HuH-7 (cell line): Measurements from ENCODE around the gene REPIN1.
"Not testable (repeated sequence)": the region's sequence is repeated elsewhere in the genome, so short reads cannot be mapped to it uniquely, and the experiment has no call there.

Experiments used
- DNase-seq: peaks from one replicate; pipeline ENCODE4 v3.0.0; 2011; ENCODE audit warnings: low spot score

Gene REPIN1

GRCh38 chr7:150376560-150376959 lies 7.9 kb downstream of the REPIN1 start:
- DNase-seq, result no peak

DNA sequence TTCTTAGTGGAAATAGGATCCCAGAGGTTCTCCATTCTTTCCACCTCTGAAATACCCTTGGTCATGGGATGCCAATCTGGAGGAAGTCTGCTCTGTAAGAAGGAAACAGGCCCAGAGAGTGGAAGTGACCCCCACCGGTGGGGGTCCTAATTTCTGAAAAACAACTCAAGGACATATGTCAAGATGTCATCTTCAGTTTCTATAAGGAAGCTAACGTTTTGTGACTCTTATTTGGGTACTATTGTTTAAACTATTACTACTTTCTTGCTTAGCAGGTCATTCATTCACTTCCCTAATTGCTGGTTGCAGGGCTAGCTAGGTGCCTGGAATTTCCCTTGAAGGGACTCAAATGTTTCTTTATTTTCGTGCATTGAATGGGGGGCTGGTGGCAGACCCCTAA lies 8.6 kb downstream of the REPIN1 start:
- no peak for DNase-seq

DNA sequence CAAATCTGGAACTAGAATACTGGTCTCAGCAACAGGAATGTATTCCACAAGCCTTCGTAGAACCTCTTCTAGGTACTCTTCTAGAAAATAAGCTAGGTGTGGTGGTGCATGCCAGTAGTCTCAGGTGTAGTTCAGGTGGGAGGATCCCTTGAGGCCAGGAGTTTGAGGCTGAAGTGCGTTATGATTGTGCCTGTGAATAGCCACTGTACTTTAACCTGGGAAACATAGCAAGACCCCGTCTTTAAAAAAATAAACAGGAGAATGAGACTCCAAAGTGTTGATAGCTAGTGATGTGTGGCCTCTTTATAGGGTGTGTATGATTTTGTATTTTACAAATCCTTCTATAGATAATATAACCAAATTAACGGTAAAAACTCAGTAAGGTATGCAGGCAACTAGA lies 9.0 kb downstream of the REPIN1 start:
- DNase-seq, result no peak

GRCh38 chr7:150378115-150378852 lies 9.7 kb downstream of the REPIN1 start:
- peak; percentile 66 for DNase-seq

GRCh38 chr7:150378853-150379440 lies 10.3 kb downstream of the REPIN1 start, which contains the start of gene ZNF775:
TSS of gene ZNF775 (plus strand) at chr7:150379330. CDS start at chr7:150388471, 9,141 bp downstream.
- DNase-seq, result peak; percentile 100

GRCh38 chr7:150379441-150380379 lies 11.1 kb downstream of the REPIN1 start:
- no peak for DNase-seq

DNA sequence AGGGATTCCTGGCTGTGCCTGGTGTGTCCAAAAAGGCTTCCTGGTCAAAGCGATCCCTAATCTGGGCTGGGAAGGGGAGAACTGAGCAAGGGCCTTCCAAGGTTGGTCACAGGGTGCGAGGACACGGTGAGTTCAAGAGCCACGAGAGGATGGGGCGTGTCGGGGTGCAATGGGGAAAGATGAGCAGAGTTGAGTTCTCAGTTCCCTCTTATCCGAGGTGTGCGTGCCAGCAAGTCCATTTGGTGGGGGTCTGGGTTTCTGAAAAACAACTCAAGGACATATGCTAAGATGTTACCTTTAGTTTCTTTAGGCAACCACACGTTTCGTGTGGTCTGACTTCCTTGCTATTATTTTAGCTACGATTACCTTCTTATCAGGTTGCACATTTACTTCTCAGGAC lies 11.8 kb downstream of the REPIN1 start:
- no peak for DNase-seq

DNA sequence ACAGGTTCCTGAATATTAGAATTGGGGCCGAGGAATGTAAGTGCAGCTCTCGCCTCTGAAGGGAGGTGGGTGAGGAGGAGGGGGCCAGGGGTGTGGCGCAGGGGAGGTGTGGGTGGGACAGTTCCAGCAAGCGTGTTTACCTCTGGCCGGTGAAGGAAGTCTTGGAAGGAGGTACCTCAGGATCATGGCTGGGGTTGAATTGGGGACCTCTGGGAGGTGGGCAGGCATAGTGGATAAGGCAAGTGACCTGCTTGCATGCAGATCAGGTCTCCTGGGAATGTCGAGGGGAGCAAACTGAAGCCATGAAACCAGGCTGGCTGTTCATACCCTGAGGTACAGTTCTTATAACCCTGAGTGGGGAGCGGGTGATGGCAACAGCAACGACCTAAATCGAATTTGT lies 12.5 kb downstream of the REPIN1 start:
- DNase-seq, result no peak

DNA sequence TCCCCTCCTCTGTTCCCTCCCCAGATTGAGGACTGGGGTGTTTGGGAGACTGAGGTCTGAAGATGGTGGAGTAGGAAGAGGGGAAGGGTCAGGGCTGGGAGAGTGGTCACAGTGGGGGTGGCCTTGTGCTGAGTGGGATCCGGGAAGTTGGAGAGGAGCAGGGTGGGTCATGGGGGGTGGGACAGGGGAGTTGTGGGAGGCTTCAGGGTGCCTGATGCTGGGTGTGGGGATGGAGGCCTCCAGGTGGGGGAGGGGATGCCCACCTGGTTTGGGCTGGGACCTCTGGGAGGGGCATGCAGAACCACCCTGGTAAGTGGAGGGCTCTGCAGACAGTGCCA lies 13.1 kb downstream of the REPIN1 start:
- DNase-seq, result no peak

GRCh38 chr7:150382123-150382843 lies 13.7 kb downstream of the REPIN1 start:
- DNase-seq, result no peak

DNA sequence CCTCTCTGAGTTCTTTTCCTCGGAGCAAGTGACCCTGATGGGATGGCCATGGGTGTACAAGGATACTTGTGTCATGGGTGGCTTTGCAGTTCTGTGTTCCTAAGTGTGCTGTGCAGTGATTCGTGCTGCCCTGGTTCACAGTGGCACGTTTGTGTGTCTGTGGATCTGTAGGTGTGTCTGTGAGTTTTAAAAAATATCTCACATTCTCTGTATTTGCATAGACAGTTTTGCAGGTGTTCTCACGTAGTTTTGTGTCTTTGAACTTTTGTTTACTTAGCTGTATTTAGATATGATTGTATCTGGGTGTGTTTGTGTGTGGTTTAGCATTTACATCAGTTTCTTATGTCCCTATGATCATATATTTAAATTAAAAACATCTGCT lies 14.2 kb downstream of the REPIN1 start:
- DNase-seq, result no peak

- peak; percentile 83 for DNase-seq
These were observed 15.2 kb downstream of the REPIN1 start for GRCh38 chr7:150383710-150384397.

GRCh38 chr7:150384406-150385301 lies 16.0 kb downstream of the REPIN1 start:
- no peak for DNase-seq

DNA sequence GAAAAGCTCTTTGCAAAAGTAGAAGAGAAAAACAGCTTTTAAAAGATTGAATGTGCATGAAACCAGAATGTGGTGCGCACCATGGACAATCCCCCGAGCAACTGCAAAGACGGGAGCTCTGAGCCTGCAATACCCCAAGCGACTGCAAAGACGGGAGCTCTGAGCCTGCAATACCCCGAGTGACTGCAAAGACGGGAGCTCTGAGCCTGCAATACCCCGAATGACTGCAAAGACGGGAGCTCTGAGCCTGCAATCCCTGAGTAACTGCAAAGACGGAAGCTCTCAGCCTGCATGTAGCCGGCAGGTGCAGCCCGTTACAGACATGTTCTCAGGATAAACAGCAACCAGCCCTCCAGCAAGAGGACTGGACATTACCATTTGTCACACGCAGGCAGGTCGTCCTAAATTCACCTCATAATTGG lies 16.7 kb downstream of the REPIN1 start:
- DNase-seq, result no peak

DNA sequence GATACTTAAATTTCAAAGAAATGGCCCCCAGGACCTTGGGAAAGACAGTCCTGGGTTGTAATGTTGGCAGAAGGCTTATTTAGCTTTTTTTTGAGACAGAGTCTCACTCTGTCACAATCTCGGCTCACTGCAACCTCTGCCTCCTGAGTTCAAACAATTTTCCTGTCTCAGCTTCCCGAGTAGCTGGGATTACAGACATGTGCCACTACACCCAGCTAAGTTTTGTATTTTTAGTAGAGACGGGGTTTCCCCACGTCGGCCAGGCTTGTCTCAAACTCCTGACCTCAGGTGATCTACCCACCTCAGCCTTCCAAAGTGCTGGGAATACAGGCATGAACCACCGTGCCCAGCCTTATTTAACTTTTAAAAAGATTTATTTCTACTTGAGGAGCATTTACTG lies 17.3 kb downstream of the REPIN1 start:
- not testable (repeated sequence) for DNase-seq

DNA sequence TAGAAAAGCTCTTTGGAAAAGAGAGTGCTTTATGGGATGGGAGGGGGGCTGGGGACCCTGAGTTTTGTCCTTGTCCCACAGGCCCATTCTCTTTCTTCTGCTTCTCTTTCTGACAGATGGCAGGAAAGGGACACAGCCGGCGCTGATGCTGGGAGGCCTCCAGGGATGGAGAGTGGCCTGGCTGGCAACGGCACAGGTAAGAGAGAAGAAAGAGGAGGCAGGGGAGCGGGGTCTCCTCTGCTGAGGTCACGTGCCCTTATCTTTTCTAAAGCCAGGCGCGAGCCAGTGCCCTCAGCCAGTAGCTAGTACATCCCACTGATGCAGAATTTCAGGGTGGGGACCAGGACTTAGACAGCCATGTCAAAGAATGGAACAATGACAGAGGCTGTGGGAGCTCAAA lies 19.7 kb downstream of the REPIN1 start:
- DNase-seq, result no peak

DNA sequence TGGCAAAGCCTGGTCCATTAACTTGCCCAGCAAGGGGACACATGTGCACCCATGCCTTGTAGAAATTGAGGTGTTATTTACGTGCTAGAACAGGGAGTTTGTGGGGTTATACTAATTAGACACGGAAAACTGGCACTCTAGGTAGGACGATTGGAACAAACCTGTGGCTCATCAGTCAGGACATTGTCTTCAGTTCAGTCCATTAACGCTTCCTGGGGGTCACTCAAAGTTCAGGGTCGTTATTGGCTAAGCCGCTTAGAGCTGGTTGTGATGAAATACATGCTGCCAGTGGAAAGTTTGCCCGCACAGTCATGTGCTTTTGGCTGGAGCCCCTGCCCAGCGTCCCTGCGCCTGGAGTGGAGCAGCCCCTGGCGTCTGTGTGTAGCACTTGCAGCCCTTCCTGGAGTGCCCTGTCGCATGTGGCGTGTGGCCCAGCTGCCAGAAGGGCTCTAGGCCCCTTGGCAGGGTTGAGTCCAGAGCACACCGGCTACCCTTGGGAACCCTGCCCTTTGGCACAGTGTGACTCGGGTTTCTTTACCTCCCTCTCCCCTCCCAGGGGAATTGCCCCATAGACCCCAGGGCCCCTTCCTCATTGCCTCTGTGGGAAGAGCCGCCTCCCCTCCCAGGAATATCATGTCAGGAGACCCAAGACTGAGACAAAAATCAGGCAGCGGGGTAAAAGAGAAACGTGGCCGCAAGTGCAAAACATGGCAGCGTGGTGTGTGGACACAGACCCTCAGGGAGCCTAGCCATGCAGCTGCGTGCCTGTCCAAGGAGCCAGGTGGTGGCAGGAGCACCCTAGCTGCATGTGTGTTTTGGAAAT lies 20.3 kb downstream of the REPIN1 start:
- peak; percentile 88 for DNase-seq

- DNase-seq, result no peak
These were observed 20.9 kb downstream of the REPIN1 start for GRCh38 chr7:150389532-150389816.

DNA sequence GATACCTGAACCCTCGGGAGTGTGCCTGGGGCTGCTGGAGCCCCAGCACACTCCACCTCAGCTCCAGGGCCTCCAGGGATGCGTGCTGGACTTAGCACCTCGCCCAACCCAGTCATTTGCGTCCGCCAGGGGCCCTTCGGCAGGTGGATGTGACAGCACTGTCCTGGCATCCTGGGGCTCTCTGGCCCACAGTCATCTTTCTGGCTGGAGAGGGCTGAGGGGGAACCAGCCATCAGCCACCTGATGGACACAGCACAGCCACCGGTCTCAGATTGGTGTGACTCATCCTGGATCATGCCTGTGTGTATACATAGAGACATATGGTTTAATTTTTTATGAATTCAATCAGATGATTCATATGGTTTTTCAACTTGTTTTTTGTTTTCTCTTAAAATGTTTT lies 21.6 kb downstream of the REPIN1 start:
- DNase-seq, result no peak

DNA sequence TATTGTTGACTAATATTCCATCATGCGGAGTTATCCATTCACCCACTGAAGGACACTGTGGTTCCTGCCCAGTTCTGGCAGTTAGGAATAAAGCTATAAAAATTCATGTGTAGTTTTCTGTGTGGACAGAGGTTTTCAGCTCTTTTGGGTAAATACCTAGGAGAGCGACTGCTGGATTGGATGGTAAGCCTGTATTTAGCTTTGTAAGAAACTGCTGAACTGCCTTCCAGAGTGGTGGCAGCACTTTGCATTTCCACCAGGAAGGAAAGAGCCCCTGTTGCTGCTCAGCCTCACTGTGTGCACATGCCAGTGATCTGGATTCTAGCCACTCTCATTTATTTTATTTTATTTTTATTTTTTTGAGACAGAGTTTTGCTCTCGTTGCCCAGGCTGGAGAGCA lies 24.7 kb downstream of the REPIN1 start:
- no peak for DNase-seq
